NCI-H146 treated with DMSO at 0.1 percent for 48 hours (cell line): Measurements from ENCODE around the gene CTDP1.

Source experiments
- DNase-seq: peaks from one replicate; lab custom pipeline; 2025; ENCODE audit not compliant: unreplicated experiment; lab: John Stamatoyannopoulos, UW

CTDP1 gene

GRCh38 chr18:79644006-79644665 is 35.5 kb upstream of the CTDP1 start:
- peak; percentile 62 for DNase-seq

- DNase-seq = no peak
Measured at GRCh38 chr18:79644666-79645057, 34.9 kb upstream of the CTDP1 start.

GRCh38 chr18:79645291-79645983 is 34.2 kb upstream of the CTDP1 start:
- no peak for DNase-seq

GRCh38 chr18:79647307-79647706 is 32.3 kb upstream of the CTDP1 start:
- no peak for DNase-seq

GRCh38 chr18:79650959-79651358 is 28.6 kb upstream of the CTDP1 start:
- no peak for DNase-seq

- DNase-seq = peak; percentile 90
Measured at GRCh38 chr18:79657342-79657996, 22.1 kb upstream of the CTDP1 start.

GRCh38 chr18:79658366-79658765 is 21.2 kb upstream of the CTDP1 start:
- DNase-seq = no peak

- no peak for DNase-seq
Measured at GRCh38 chr18:79659733-79660132, 19.9 kb upstream of the CTDP1 start.

- DNase-seq = no peak
Measured at GRCh38 chr18:79662034-79662433, 17.6 kb upstream of the CTDP1 start.

- no peak for DNase-seq
Measured at GRCh38 chr18:79662439-79662838, 17.2 kb upstream of the CTDP1 start.

GRCh38 chr18:79664525-79665125 is 15.0 kb upstream of the CTDP1 start:
- no peak for DNase-seq

- no peak for DNase-seq
Measured at GRCh38 chr18:79668203-79668602, 11.4 kb upstream of the CTDP1 start.

- DNase-seq = no peak
Measured at GRCh38 chr18:79672490-79673276, 6.9 kb upstream of the CTDP1 start.

- no peak for DNase-seq
Measured at GRCh38 chr18:79677221-79677620, 2.4 kb upstream of the CTDP1 start.

GRCh38 chr18:79677840-79678239 is 1.8 kb upstream of the CTDP1 start:
- DNase-seq = no peak

GRCh38 chr18:79678665-79679551 is 695 bp upstream of the CTDP1 start:
- DNase-seq = peak; percentile 100

GRCh38 chr18:79680100-79680879 is 687 bp downstream of the CTDP1 start:
- DNase-seq = peak; percentile 21

- no peak for DNase-seq
Measured at GRCh38 chr18:79680891-79681339, 1.3 kb downstream of the CTDP1 start.
